Smooth muscle cell (in vitro differentiated cells): ENCODE data around the gene ZPBP2. TPM values are rescaled to one million over a fixed set of nuclear protein-coding genes. Genes with fewer than 3 reads are reported as not detected.

ENCODE experiments used
- DNase-seq: peaks from one replicate; lab custom pipeline; 2025; ENCODE audit not compliant: unreplicated experiment; lab: John Stamatoyannopoulos, UW
- H2AFZ ChIP-seq: fragments of 200-600 bp; sonication (generic); 2 replicates; pipeline ENCODE4 v1.6.0; 2016; ENCODE audit warnings: antibody characterized with exemption, low read depth, mild to moderate bottlenecking
- H3F3A ChIP-seq: fragments of 200-600 bp; sonication (generic); 2 replicates; pipeline ENCODE4 v1.6.0; 2017; ENCODE audit warnings: antibody characterized with exemption, low read depth
- H3K27ac ChIP-seq: fragments of 200-600 bp; sonication (generic); 2 replicates; pipeline ENCODE4 v1.5.1; 2016; ENCODE audit warnings: low read depth, mild to moderate bottlenecking
- H3K27me3 ChIP-seq: fragments of 200-600 bp; sonication (generic); 2 replicates; pipeline ENCODE4 v1.6.1; 2016; ENCODE audit warnings: low read depth, mild to moderate bottlenecking
- H3K36me3 ChIP-seq: fragments of 200-600 bp; sonication (generic); 2 replicates; pipeline ENCODE4 v1.5.1; 2016; ENCODE audit warnings: low read depth
- H3K4me1 ChIP-seq: fragments of 200-600 bp; sonication (generic); 2 replicates; pipeline ENCODE4 v1.5.1; 2016; ENCODE audit warnings: low read depth
- H3K4me2 ChIP-seq: fragments of 200-600 bp; sonication (generic); 2 replicates; pipeline ENCODE4 v1.6.0; 2016; ENCODE audit warnings: mild to moderate bottlenecking
- H3K4me3 ChIP-seq: fragments of 200-600 bp; sonication (generic); 2 replicates; pipeline ENCODE4 v1.5.1; 2016; ENCODE audit warnings: mild to moderate bottlenecking
- H3K79me2 ChIP-seq: fragments of 200-600 bp; sonication (generic); 2 replicates; pipeline ENCODE4 v1.6.0; 2016; ENCODE audit warnings: low read depth, mild to moderate bottlenecking
- H3K9ac ChIP-seq: fragments of 200-600 bp; sonication (generic); 2 replicates; pipeline ENCODE4 v1.6.0; 2016; ENCODE audit warnings: low read depth
- H3K9me3 ChIP-seq: fragments of 200-600 bp; sonication (generic); replicated peaks from 2 replicates; pipeline ENCODE4 v1.5.1; 2016; ENCODE audit warnings: low read depth
- H4K20me1 ChIP-seq: fragments of 200-600 bp; sonication (generic); 2 replicates; pipeline ENCODE4 v1.6.0; 2016; ENCODE audit warnings: low read depth
- WGBS: methylation state at CpG from one replicate; pipeline ENCODE4 v1.1.7; 2016; ENCODE audit warnings: low lambda C conversion rate; 5-methylcytosine and 5-hydroxymethylcytosine counted together
- polyA plus RNA-seq: library from polyadenylated mRNA; unstranded; fragments of >200 nt; fragmentation: Nextera tagmentation; extraction: Ambion mirVana; gene quantifications from 2 replicates; pipeline ENCODE4 v1.2.1, GENCODE V29; 2016
- total RNA-seq: library from RNA; depleted of rRNA; stranded (reverse); fragments of >200 nt; gene quantifications from 2 replicates; pipeline ENCODE4 v1.2.3, GENCODE V29; 2014
- TF ChIP-seq, protein P1 (sequence below): fragments of 200-600 bp; sonication (generic); IDR thresholded peaks from 2 replicates; pipeline ENCODE4 v1.5.1; 2017; ENCODE audit warnings: borderline replicate concordance, mild to moderate bottlenecking, antibody characterized with exemption; ENCODE audit not compliant: insufficient read depth, poor library complexity, severe bottlenecking

Gene ZPBP2
- total and polyA plus RNA-seq, 2 experiments from 2014 or later, result not detected

DNA sequence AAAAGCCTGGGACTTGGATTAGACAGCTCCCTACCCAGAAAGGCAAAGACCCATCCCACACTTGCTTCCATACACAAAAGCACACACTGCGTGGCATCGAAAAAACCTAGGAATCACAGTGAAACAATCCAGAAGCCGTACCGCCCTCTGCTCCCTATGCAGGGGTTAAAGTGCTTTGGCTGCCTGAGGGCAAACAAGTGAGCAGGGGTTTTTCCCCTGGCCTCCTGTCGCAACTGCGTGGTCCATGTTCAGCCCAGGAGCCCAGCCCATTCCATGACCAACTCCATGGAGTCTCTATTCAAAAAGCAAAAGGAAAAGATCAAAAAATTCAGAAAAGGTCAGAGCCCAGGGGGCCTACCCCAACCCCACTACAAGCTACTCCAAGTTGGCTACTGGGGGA lies 54.0 kb downstream of the ZPBP2 start:
- Histone ChIP-seq H3K9me3 (no peaks in the 10 kb centered on the region), H3K4me2 (no peak overlapping the region), H3K27me3 (no peaks in the 10 kb centered on the region), H3K4me1 (peaks cover 16% of the 10 kb centered on the region), H4K20me1 (peaks cover 40% of the 10 kb centered on the region), H3K79me2 (peaks cover 27% of the 10 kb centered on the region), H2AFZ (no peak overlapping the region), H3K4me3 (no peak overlapping the region), H3K9ac (no peak overlapping the region), H3K27ac (no peak overlapping the region), H3K36me3 (no peaks in the 10 kb centered on the region), H3F3A (no peaks in the 10 kb centered on the region)
- 96% methylated on average over 6 of the region's 6 CpGs for WGBS
- DNase-seq, result no peak
- TF ChIP-seq, protein P1, sequence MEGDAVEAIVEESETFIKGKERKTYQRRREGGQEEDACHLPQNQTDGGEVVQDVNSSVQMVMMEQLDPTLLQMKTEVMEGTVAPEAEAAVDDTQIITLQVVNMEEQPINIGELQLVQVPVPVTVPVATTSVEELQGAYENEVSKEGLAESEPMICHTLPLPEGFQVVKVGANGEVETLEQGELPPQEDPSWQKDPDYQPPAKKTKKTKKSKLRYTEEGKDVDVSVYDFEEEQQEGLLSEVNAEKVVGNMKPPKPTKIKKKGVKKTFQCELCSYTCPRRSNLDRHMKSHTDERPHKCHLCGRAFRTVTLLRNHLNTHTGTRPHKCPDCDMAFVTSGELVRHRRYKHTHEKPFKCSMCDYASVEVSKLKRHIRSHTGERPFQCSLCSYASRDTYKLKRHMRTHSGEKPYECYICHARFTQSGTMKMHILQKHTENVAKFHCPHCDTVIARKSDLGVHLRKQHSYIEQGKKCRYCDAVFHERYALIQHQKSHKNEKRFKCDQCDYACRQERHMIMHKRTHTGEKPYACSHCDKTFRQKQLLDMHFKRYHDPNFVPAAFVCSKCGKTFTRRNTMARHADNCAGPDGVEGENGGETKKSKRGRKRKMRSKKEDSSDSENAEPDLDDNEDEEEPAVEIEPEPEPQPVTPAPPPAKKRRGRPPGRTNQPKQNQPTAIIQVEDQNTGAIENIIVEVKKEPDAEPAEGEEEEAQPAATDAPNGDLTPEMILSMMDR, result no peak

DNA sequence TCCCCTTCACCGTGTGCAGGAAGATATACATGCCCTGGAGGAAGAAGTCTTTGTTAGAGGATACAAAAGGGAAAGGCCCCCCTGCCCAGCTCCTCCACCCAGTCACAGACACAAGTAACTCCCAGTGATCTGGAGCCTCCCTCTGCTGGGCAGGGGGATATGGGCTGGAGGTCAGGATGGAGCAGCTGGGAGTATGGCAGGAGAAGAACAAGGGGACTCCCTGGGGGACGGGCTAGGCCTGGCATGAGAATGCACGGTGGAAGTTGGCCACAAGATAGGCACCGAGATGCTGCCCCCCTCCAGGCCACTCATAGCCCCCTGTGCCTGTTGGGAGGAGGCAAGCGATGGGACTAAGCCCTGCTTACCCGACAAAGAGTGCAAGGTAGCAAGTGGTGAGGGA lies 55.2 kb downstream of the ZPBP2 start:
- Histone ChIP-seq H3K79me2 (peaks cover 30% of the 10 kb centered on the region), H3K27ac (no peak overlapping the region), H3K36me3 (no peaks in the 10 kb centered on the region), H3K9ac (no peak overlapping the region), H3K9me3 (no peaks in the 10 kb centered on the region), H4K20me1 (peaks cover 40% of the 10 kb centered on the region), H3K27me3 (no peaks in the 10 kb centered on the region), H3F3A (peaks cover 2% of the 10 kb centered on the region), H2AFZ (no peak overlapping the region), H3K4me2 (no peak overlapping the region), H3K4me1 (peaks cover 20% of the 10 kb centered on the region), H3K4me3 (no peak overlapping the region)
- TF ChIP-seq, protein P1, result no peak
- DNase-seq, result no peak
- WGBS, result 98% methylated on average over 6 of the region's 6 CpGs

DNA sequence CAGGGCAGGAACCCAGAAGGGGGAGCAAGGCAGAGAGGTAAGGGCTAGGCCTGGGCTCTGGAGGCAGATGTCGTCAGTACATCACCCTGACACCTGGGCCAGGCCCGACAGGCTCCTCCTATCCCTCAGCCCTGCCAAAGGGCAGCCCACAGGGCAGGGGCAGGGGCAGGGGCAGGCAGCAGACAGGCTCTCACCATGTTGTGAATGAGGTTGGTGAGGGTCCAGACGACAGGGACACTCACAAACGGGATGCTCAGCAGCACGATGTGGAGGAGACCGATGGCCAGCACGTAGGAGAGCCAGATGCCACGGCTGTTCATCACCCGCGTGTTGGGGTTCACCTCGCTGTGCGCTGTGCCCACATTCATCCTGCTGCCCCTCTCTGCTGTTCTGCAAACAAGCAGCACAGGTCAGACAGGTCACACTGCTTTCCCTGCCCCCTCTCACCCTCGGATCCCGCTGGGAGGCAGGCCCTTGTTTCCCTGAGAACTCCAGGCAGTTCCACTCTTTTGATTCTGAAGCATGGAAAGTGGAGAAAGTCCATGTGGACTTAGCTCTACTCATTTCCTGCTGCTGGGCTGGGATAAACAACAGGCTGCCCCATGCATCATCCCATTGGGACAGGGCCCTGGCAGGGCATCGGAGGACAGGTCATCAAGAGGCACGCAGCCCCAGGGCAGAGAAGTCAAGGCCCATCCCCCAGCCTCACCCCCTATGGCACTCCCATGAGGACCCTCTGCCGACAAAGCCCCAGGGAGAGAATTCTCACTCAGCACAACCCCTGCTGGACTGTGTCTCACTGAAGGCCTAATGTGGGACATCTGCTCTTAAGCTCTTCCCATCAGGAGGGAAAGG lies 56.1 kb downstream of the ZPBP2 start:
- Histone ChIP-seq H3K9ac (no peak overlapping the region), H3K27me3 (no peaks in the 10 kb centered on the region), H3K4me3 (no peak overlapping the region), H3F3A (peaks cover 7% of the 10 kb centered on the region), H3K4me1 (peaks cover 25% of the 10 kb centered on the region), H3K9me3 (no peaks in the 10 kb centered on the region), H4K20me1 (peaks cover 40% of the 10 kb centered on the region), H3K27ac (no peak overlapping the region), H3K79me2 (peaks cover 30% of the 10 kb centered on the region), H3K4me2 (no peak overlapping the region), H2AFZ (no peak overlapping the region), H3K36me3 (no peaks in the 10 kb centered on the region)
- TF ChIP-seq, protein P1, result no peak
- no peak for DNase-seq
- 85% methylated on average over 17 of the region's 17 CpGs for WGBS

DNA sequence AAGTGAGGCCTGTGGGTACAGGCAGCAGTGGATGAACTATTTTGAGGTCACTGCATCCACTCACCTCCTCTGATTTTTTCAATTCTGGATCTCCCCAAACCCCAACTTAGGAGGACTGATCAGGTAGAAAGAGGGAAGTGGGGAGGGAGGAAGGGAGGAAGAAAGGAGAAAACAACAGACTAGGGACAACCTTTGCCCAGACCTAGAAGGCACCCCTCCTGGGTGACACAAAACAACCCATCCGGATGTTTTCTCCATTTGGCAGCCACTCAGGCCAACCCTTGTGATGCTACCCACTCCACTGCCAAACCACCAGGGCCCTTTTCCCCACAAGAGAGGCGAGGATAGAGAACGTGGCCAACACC lies 56.7 kb downstream of the ZPBP2 start:
- DNase-seq, result no peak
- Histone ChIP-seq H2AFZ (no peak overlapping the region), H3K4me2 (no peak overlapping the region), H3K4me3 (no peak overlapping the region), H3K9ac (no peak overlapping the region), H3K27me3 (no peaks in the 10 kb centered on the region), H3K9me3 (no peaks in the 10 kb centered on the region), H3K27ac (no peak overlapping the region), H3K79me2 (peaks cover 30% of the 10 kb centered on the region), H3F3A (peaks cover 7% of the 10 kb centered on the region), H3K4me1 (peaks cover 25% of the 10 kb centered on the region), H4K20me1 (peaks cover 43% of the 10 kb centered on the region), H3K36me3 (no peaks in the 10 kb centered on the region)
- TF ChIP-seq, protein P1, result no peak
- WGBS, result 96% methylated on average over 3 of the region's 3 CpGs
